IPS DF 6.9 (cell line): ENCODE measurements around the gene SPR.

ENCODE experiments used
- DNase-seq: peaks from one replicate; pipeline ENCODE4 v3.0.0-alpha.2; 2013; ENCODE audit warnings: low read depth, low spot score
- H3K27ac ChIP-seq: one replicate; pipeline ENCODE4 v1.5.1; 2013; ENCODE audit warnings: low read length, control low read depth
- H3K27me3 ChIP-seq: 2 replicates; pipeline ENCODE4 v1.6.1; 2013; ENCODE audit warnings: mild to moderate bottlenecking, low read length; ENCODE audit not compliant: control insufficient read depth, insufficient read depth
- H3K36me3 ChIP-seq: 2 replicates; pipeline ENCODE4 v1.6.1; 2013; ENCODE audit warnings: low read length; ENCODE audit not compliant: control insufficient read depth, insufficient read depth
- H3K4me1 ChIP-seq: 2 replicates; pipeline ENCODE4 v1.6.1; 2013; ENCODE audit warnings: low read length; ENCODE audit not compliant: control insufficient read depth, insufficient read depth
- H3K4me3 ChIP-seq: 2 replicates; pipeline ENCODE4 v1.5.1; 2013; ENCODE audit warnings: mild to moderate bottlenecking, low read length
- H3K9me3 ChIP-seq: 2 replicates; pipeline ENCODE4 v1.6.1; 2013; ENCODE audit warnings: low read length, inconsistent platforms; ENCODE audit not compliant: control insufficient read depth, insufficient read depth
- WGBS: extraction: QIAGEN DNeasy Blood & Tissue Kit; methylation state at CpG from one replicate; pipeline ENCODE4 v1.1.7; 2013; ENCODE audit warnings: mixed read lengths, missing lambda C conversion rate; ENCODE audit not compliant: insufficient read length, insufficient coverage; 5-methylcytosine and 5-hydroxymethylcytosine counted together

The SPR gene

GRCh38 chr2:72888438-72889202 is 1.4 kb downstream of the SPR start:
- no CpG with 5 or more reads among the region's 11 CpGs for WGBS
- DNase-seq = no peak
- no peaks in the 10 kb centered on the region; the same call in 1 of the 2 replicates for H3K36me3 ChIP-seq
- H3K27me3 ChIP-seq = peaks cover 5% of the 10 kb centered on the region; the same call in 1 of the 2 replicates
- H3K4me3 ChIP-seq = no peak overlapping the region
- no peaks in the 10 kb centered on the region for H3K9me3 ChIP-seq
- H3K27ac ChIP-seq = no peak overlapping the region
- peaks cover 2% of the 10 kb centered on the region; the same call in 1 of the 2 replicates for H3K4me1 ChIP-seq

- WGBS = no CpG with 5 or more reads among the region's 4 CpGs
Measured at GRCh38 chr2:72889991-72890390, 2.8 kb downstream of the SPR start.

DNA sequence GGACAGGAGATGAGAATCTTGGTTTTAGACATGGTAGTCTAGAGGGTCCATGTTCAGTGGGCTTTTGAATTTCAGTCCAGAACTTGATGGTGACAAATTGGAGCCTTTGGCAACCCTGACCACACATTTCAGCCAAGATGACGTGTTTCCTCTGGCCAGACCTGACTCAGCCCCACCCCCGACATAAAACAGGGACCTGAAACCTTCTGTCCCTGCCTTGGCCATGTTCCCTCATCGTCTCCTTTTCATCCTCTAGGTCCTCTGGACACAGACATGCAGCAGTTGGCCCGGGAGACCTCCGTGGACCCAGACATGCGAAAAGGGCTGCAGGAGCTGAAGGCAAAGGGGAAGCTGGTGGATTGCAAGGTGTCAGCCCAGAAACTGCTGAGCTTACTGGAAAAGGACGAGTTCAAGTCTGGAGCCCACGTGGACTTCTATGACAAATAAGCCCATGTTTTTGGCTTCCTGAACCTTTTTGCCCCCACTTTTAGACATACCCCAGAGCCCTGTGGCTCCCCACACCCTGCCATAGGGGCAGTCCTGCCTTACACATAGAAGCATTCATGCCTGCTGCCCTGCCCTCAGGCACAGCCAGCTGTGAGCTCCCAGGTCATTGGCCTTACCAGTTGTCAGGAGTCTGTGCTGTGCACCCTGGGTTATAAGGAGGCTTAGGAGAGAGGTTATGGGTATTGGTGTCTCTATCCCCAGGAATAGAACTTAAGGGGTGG is 4.0 kb downstream of the SPR start:
- H3K27me3 ChIP-seq = peaks cover 14% of the 10 kb centered on the region; the same call in 1 of the 2 replicates

More at GRCh38 chr2:72889991-72890390, 2.8 kb downstream of the SPR start:
- no peaks in the 10 kb centered on the region for H3K9me3 ChIP-seq
- H3K27me3 ChIP-seq = peaks cover 7% of the 10 kb centered on the region; the same call in 1 of the 2 replicates
- no peak overlapping the region for H3K4me3 ChIP-seq
- no peaks in the 10 kb centered on the region; the same call in 1 of the 2 replicates for H3K36me3 ChIP-seq
- H3K27ac ChIP-seq = no peak overlapping the region
- DNase-seq = no peak
- H3K4me1 ChIP-seq = peaks cover 2% of the 10 kb centered on the region; the same call in 1 of the 2 replicates

GRCh38 chr2:72892506-72893173 is 5.4 kb downstream of the SPR start:
- Histone ChIP-seq H3K4me3 (no peak overlapping the region), H3K4me1 (peaks cover 2% of the 10 kb centered on the region; the same call in 1 of the 2 replicates), H3K9me3 (no peaks in the 10 kb centered on the region), H3K27ac (no peak overlapping the region), H3K27me3 (peaks cover 12% of the 10 kb centered on the region; the same call in 1 of the 2 replicates), H3K36me3 (no peaks in the 10 kb centered on the region)
- no peak for DNase-seq
- no CpG with 5 or more reads among the region's 11 CpGs for WGBS

More for the DNA sequence above, 4.0 kb downstream of the SPR start:
- no CpG with 5 or more reads among the region's 8 CpGs for WGBS
- DNase-seq = no peak
- Histone ChIP-seq H3K4me3 (no peak overlapping the region), H3K4me1 (peaks cover 2% of the 10 kb centered on the region; the same call in 1 of the 2 replicates), H3K27ac (no peak overlapping the region), H3K36me3 (no peaks in the 10 kb centered on the region; the same call in 1 of the 2 replicates), H3K9me3 (no peaks in the 10 kb centered on the region)

DNA sequence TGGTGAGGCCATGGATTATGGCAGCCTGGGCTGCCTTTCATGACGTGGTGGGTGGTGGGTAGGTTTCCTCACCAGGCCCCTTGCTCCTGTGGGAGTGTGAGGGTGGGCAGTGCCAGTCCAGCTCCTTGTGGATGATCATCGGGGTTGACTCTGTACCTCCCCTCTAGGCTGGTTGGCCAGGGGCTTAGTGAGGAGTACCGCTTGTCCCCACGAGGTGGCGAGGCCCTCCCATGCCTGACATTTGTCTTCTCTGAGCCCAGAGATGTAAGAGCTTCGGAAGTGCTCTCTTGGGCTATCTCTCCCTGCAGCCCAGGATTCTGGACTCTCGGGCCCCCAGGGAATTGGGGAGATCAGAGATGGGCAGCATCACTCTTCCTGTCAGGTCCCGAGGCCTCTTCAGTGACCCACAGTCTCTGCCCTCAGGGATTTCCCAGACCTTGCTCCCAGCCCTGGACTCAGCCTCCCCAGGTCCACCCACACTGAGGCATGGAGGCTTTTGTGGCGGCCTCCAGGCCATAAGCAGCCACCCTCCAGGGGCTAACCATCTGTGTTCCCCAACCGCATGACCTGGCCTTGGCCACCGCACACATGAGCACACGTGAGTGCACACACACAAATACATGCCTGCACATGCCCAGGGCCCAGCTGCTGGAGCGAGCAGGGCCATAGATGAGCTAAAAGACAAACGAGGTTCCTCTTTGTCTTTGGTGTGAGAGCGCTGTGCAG is 6.5 kb downstream of the SPR start:
- no peak for DNase-seq
- Histone ChIP-seq H3K9me3 (no peaks in the 10 kb centered on the region), H3K27ac (no peak overlapping the region), H3K4me1 (no peaks in the 10 kb centered on the region; the same call in 1 of the 2 replicates), H3K4me3 (no peak overlapping the region), H3K36me3 (no peaks in the 10 kb centered on the region), H3K27me3 (peaks cover 12% of the 10 kb centered on the region; the same call in 1 of the 2 replicates)
- WGBS = no CpG with 5 or more reads among the region's 15 CpGs

- DNase-seq = no peak
- H3K4me3 ChIP-seq = no peak overlapping the region
- H3K36me3 ChIP-seq = no peaks in the 10 kb centered on the region
- no peaks in the 10 kb centered on the region; the same call in 1 of the 2 replicates for H3K4me1 ChIP-seq
- peaks cover 12% of the 10 kb centered on the region; the same call in 1 of the 2 replicates for H3K27me3 ChIP-seq
- WGBS = no CpG with 5 or more reads among the region's 9 CpGs
- H3K9me3 ChIP-seq = no peaks in the 10 kb centered on the region
- H3K27ac ChIP-seq = no peak overlapping the region
Measured at GRCh38 chr2:72894514-72894913, 7.3 kb downstream of the SPR start.

GRCh38 chr2:72895154-72895553 is 7.9 kb downstream of the SPR start:
- Histone ChIP-seq H3K9me3 (no peaks in the 10 kb centered on the region), H3K4me3 (no peak overlapping the region), H3K27ac (no peak overlapping the region), H3K4me1 (no peaks in the 10 kb centered on the region; the same call in 1 of the 2 replicates), H3K27me3 (peaks cover 12% of the 10 kb centered on the region; the same call in 1 of the 2 replicates), H3K36me3 (no peaks in the 10 kb centered on the region)
- DNase-seq = no peak
- no CpG with 5 or more reads among the region's 4 CpGs for whole genome bisulfite sequencing

DNA sequence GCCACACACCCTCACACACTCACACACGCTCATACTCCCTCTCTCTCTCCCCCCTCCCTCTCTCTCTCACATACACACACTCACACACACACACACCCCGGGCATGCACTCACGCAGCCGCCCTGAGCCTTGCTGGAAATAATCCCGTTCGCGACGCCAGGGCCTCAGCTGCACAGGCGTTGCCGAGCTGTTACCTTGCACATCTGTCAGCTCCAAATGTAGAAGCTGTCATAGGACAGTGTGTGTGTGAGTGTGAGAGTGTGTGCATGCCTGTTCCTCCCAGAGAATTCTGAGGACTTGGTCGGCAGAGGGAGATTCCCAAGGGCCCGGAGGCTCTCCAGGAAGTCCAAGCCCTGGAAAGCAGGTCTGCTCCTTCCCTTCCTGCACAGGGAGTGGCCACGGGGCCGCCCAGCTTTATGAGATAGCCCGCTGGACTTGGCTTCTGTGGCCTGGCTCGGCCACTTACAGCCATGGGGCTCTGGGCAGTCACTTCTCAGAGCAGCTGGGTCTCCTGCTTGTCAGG is 8.6 kb downstream of the SPR start:
- DNase-seq = no peak
- peaks cover 12% of the 10 kb centered on the region; the same call in 1 of the 2 replicates for H3K27me3 ChIP-seq
- H3K4me3 ChIP-seq = no peak overlapping the region
- WGBS = no CpG with 5 or more reads among the region's 16 CpGs
- H3K36me3 ChIP-seq = no peaks in the 10 kb centered on the region
- no peak overlapping the region for H3K27ac ChIP-seq
- no peaks in the 10 kb centered on the region for H3K9me3 ChIP-seq
- no peaks in the 10 kb centered on the region; the same call in 1 of the 2 replicates for H3K4me1 ChIP-seq

DNA sequence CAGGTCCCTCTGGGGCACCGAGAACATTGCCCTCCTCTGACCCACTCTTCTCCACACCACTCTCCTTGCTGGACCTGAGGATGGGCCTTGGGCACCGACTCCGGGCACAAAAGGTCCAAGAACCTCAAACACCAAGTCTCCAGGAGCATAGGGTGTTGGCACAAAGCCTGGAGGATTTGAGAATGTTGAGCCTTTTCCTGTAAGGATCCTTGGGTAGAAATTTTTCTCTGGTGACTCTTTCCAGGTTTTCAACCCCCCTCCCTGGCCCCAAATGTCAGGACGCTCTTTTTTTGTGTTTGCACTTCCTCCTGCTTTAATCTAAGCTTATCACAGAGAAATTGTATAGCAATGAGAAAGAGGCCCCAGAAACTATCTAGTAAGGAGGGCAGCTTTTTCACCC is 9.2 kb downstream of the SPR start:
- H3K4me1 ChIP-seq = no peaks in the 10 kb centered on the region; the same call in 1 of the 2 replicates
- H3K4me3 ChIP-seq = no peak overlapping the region
- H3K27ac ChIP-seq = no peak overlapping the region
- DNase-seq = no peak
- no peaks in the 10 kb centered on the region for H3K36me3 ChIP-seq
- WGBS = no CpG with 5 or more reads among the region's 4 CpGs
- peaks cover 12% of the 10 kb centered on the region; the same call in 1 of the 2 replicates for H3K27me3 ChIP-seq
- no peaks in the 10 kb centered on the region for H3K9me3 ChIP-seq
